DMS79 (cell line): ENCODE data around the gene PDZRN3.

Source experiments
- DNase-seq: peaks from one replicate; lab custom pipeline; 2025; lab: John Stamatoyannopoulos, UW

PDZRN3 gene

DNA sequence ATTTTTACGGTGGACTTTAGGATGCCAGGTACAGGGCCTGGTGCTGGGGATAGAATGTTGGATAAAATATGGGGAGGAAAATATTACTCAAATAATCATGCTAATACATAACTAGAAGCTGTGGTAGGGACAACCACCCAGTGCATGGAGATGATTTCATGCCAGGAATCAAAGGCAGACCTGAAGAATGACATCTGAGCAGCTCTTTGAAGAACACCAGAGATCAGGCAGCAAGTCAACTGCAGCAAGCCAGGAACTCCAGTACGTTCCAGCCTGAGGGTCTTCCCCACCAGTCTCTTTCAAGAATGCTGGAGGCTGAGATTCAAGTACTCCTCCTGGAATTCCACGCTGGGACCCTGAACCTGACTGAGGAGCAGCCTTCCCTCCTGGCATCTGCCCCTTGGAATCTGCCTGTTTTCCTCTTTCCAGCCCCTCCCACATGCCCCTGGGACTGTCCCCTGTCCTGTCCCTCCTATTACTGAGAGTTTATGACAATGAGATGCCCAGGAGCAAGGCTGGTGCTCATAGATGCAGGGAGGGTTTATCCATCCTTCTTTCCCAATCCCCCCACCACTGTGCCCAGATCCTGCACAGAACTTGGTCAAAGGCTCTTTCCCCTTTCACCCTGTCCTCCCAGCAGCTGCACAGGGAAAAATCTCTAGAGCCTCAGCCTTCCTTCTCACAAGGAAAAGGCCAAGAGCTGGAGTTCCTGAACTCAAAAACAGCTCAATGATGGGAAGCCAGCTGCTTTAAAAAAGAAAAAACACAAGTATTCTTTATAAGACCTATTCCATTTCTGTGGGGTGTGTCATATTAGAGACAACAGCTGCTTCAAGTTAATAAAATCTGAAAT is 68.0 kb downstream of the PDZRN3 start:
- DNase-seq: no peak

DNA sequence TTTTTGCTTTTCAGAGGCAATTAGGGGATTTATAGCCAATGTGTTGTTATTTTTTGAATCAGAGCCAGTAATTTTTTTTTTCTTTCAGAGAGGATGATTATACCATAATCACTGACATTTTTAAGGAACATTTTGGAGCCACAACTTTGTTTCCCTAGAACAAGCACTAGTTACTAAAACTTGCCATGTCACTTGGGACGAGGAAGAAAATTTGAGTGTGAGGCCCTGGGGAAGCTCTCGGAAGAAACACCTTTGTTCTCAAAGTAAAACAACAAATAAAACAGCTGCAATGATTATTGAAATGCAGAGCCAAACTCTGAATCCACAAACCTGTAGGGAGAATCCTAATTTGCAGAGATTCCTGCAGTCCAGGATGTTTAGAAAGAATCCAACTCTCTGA is 69.7 kb downstream of the PDZRN3 start:
- DNase-seq: no peak

DNA sequence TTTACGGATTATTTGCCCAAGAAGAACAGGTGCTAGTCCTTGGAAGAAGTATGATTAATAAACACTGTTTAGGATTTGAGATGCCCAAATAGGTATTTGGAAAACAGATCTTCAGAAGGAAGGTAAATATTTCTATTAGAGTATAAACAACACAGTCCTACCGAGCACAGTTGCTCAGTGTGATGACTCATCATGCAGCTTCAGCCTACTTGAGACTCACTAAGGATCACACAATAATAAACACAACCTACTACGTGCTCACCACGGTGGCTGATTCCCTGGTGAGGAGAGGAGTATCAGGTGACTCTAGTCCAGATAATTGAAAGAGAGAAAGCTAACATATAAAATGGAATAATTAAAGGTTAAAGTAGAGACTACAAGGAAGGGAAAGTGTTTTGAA is 72.0 kb downstream of the PDZRN3 start:
- no peak for DNase-seq

DNA sequence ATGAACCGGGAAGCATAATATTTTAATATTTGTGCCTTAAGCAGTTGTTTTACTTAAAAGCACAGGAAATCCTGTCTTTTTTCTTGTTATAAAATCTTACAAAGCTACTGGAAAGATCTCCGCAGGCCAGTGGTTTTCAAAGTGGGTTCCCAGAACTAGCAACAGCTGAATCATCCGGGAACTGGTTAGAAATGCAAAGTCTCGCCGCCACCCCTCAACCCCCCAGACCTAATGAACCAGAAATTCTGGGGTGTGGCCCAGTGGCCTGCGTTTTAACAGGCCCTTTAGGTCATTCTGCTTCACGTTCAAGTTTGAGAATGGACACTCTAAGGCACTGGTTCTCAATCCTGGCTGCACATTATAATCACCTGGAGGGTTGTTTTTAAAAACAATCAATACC is 74.7 kb downstream of the PDZRN3 start:
- DNase-seq: no peak

DNA sequence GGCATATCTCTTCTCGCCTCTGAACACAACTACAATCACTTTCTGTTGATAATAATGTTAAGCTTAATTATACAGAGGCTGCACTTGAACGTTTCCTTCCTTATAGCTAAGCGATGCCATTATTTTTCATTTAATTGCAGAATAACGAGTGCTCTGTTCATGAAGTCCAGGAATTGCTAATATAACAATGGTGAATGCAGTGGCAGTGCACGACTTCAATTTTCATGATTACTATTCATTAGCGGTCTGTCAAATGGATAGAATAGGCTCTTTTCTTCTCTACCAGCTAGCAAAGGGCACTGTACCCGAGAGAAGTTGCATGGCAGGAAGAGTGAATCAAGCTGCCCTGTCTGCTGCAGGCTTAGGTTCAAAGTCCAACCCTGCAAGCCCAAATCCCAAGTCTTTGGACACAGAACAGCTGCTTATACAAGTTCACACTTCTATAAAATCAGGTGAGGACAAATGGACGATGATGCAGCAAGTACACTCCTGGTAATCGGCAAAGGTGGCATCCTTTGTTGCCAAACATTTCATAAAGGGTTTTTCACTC is 75.6 kb downstream of the PDZRN3 start:
- no peak for DNase-seq

DNA sequence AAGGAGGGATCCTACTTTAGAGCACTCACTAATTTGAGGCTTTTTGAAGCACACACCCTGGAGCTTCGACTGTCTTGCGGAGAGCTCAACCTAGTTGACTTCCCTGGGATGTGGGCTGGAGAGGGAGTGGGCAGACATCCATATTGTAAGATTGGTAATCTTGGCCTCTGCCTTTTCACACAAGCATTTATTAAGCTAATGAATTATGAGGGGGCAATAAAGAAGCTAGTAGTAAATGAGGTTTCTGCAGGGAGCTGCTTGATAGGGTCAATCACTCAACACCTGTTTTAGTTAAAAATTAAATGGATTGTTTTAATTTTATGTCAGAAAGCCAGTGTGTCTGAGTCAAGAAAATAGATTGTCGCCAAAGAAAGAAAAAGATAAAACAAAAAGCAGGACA is 76.3 kb downstream of the PDZRN3 start:
- no peak for DNase-seq

DNA sequence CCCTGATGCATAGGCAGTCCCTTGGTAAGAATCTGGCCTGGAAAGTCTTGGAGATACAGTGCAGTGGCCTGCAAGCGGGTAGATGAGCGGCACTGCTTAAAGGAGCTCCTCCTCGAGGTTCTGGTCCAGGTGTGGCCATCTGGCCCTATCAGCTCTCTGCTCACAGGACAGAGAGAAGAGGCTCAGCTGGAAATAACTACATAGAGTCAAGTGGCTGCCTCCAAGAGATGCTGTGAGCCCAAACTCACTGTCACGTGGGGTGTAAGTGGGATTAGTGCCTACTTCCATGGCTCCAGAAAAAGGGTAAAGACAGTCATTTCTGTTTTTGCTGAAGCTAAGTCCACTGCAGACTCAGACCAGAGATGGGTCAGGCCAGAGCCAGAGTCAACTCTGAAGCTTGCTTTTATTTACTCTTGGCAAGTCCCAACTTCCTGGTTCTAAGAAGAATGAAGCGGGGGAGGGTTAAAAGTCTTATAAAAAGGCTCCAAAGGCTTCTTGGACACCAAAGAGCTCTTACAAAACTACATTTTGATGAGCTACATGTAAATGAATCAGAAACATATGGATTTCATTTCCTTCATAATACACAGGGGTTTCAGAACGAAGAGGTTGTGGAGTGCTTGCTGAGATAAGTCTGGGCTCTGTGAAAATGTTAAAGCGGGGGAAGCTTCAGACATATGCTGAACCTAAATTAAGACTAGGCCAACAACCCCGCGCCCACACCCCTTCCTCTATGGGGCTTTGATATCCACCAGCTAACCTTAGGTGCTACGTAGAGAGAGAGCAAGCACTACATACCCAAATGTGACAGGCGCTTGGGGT is 77.1 kb downstream of the PDZRN3 start:
- DNase-seq: no peak

DNA sequence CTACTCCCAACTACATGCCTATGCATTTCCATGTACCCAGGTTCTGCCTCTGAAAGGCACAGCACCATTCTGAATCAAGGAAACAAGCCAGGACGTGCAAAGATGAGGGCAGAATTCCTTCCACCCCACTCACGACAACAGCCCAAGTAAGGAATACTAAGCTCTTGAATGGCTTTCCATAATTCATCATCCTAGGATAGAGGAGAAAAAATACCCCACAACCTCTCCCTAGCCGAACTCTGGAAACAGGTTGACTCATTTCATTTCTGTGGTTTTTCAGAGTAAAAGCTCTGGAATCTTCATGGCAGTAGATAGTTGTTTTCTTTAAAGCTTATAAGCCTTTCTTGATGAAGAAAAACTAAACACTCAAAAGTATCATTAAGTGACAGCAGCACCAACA is 77.8 kb downstream of the PDZRN3 start:
- DNase-seq: no peak

DNA sequence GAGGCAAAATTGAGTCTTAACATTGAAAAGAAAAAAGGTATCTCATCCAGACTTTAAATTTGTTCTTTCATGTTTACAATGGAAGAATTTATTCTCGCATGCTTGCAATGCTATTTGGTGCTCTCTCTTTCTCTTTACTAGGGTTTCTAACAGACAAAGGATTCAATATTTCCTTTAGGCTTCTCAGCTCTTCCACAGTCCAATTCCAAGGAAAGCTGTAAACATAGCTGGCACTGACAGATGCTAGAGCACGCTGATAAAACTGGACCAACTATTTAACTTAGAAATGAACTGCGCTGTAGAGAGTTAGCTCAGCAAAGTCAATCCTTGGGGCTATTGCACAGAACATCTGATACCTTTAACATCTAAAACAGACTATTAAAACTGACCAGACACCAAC is 81.3 kb downstream of the PDZRN3 start:
- DNase-seq: no peak

DNA sequence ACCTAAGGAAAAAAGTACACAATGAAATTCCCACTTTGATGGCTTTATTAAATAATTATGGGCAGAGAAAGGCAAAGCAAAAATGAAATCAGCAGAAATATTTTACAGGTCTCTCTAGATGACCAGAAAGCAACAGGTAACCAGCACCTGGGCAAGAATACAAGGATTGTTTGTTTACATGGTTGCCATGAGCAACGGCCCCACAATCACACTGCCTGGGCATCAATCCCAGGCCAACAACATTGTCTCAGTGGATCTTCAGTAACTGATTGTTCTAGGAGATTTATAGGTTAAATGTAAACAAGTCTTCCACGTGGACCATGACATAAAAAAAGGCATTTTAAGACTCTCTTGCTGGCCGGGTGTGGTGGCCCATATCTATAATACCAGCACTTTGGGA is 82.6 kb downstream of the PDZRN3 start:
- no peak for DNase-seq

DNA sequence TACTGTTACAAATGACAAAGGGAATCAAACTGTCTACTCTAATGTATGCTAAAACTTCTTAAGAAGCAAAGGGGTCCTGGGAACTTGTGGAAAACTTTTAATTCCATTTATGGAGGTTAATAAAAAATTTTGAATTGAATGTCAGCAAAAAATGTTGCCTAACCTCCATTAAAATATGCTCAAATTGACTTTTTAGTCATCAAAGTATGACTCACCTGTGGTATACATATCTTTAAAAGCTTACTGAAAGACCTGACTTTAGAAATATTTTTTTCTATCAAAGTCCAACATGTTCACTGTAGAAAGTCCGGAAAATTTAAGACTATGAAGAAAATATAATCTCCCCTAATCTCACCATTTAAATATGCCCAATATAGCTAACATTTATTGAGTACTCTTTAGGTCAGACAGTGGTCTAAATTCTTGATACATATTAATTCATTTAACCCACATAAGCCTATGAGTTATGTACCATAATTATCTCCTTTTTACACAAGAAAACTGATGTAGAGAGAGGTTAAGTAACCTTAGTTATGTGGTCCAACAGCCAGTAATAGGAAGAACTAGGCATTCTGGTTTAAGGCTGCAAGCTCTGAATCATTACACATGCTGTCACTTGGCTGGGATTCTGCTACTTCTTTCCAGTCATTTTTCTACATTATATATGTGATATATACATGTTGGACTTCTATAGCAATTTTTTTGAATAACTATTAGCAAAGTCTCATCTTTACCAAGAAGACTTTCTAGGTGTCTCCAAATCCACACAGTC is 83.6 kb downstream of the PDZRN3 start:
- no peak for DNase-seq

DNA sequence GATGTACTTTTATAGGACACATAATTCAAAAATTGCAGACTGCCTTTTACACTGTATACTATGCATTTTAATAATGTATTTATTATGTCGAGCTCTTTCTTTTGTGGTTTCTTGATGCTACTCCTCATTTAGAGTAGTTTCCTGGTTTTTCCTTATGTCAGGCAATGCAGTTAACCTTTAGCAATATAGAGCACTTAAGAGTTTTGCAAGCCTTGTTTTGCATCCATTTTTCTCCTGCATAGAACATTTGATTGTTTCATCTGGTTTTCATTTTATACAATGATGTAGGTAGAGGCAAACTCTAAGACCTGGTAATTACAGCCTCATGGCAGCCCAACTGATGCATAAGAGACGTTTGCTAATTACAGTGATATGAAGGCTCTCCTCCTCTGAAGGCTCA is 86.3 kb downstream of the PDZRN3 start:
- DNase-seq: no peak

DNA sequence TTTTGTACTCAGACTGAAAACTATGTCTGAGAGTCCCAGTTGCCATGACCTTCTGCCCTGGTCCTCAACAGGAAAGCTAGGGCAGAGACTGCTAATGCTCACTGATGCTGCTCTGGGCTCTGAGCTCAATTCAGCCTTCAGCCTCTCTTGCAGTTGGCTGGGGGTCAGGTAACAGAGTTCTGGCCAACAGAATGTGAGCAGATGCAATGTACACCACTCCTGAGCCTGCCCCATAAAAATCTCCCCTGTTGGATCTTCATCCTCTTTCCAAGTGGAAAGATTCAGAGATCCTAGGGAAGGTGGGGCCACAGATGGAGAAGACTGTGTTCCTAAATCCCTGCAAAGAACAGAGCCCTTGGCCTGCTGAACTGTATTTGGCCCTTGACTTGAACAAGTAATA is 87.8 kb downstream of the PDZRN3 start:
- DNase-seq: no peak

DNA sequence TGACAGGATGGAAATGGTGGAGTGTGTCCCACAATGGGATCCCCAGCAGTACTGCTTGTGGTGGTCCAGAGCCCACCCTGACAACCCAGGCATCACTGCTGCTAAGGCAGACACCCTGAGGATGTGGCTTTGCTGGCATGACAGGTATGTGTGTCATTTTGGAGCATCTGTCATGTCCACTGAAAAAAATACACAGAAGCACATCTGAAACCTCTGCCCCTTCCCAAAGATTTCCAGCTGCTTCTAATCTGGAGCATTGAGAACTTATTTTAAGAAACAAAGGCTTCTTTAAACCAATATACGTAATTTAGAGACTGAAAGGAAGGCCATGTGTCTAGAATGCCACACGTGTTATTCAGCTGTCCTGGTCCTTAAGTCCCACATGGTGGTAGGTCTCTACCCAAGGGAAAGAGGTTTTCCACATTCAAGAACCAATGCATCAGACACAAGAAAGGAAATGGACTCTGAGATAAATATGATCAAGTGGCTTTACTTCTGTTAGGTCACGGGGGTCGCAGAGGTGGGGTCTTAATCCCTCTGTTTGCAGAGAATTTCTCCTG is 88.3 kb downstream of the PDZRN3 start:
- no peak for DNase-seq

DNA sequence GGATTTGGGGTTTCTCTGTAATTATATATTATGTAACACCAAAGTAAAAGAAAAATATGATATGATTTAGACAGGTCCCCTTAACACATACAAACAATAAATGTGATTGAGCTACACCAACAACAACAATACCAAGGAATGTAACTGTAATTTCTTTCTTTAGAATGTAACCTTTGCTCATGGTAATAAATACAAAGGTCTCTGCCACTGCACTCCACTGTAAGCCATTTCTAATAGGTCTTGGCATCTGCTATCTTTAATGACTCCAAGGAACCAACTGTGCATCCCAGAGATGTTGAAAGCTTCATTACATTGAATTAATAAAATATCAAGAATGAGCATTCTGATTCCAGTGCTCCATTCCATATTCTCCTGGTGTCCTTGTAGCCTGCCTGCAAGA is 88.8 kb downstream of the PDZRN3 start:
- DNase-seq: no peak

DNA sequence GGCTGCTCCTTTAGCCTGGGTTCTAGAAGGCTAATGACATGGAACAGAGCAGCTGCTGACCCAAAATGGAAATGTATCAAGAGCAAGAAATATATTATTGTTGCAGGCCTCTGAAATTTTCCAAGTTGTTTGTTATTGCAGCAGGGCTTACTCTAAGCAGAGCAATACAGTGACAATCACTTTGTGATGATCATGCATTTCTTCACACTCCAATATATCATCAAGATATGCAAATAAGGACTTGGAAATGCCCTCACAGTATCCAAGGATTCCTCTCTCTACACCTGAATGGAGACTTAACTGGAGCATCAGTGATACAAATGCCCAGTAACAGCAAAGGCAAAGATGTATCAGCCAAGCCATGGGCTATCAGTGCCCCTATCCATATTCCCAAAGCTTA is 89.6 kb downstream of the PDZRN3 start:
- no peak for DNase-seq

DNA sequence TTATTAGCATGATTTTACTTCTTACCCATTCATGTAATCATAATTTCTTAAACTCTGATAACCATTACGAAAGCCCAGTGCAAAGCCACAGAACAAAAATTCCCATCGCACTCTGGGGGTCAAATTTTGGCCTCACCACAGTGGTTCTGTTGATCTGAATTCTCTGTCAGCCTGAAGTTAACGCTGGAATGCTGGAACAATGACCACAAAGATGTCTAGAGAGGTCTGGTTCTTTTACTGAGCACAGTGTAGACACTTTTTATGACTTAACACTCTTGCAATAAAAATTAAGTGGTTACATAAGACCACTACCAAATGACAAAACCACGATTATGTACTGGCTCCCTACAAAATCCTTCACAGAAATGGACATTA is 94.7 kb downstream of the PDZRN3 start:
- no peak for DNase-seq

DNA sequence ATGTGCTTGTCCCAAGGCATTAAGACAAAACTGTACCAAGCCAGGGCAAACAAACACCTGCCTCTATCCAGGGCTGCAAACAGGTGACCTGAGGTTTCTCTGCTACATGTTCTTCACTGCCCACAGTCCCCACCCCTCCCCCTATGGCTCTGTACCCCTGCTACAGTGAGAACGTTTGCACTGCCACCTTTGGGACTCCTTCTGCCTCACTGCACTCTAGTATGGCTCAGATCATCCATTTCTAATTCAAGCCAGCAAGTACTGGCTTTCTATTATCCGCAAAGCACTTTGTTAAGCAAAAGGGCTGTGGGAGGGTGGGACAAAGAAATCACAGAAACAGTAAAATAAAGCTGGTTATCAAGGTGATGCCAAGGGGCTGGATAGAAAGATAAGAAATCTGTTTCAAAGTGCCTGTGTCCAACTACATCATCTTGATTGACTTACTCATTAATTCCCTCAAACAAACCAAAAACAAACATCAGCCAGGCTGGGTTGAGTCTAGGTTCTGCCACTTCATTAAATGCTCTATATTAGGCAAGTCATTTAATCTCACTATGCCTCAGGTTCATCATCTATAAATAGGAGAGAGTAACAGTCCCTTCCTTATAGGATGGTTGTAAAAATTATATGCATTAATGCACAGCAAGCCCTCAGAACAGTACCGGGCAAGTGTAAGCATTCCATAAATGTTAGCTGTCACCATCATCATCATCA is 95.3 kb downstream of the PDZRN3 start:
- DNase-seq: no peak

DNA sequence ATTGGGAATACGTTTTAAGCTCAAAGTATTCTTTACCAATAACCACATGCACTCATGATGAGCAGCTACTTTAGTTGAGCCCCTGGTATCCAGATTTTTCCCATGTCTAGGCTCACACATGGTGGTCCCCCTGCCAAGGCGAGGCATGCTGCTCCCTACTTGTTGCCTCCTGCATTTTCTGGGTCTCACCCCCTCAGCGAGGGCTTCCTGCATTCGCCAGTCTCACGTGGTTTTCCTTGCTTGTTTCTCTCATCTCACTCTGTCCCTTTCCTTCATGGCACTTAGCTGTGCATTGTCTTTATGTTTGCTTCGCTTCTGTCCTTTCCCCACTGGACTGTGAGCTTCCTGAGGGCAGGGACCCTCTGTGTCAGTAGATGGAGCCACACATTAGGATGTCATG is 99.2 kb downstream of the PDZRN3 start:
- no peak for DNase-seq

DNA sequence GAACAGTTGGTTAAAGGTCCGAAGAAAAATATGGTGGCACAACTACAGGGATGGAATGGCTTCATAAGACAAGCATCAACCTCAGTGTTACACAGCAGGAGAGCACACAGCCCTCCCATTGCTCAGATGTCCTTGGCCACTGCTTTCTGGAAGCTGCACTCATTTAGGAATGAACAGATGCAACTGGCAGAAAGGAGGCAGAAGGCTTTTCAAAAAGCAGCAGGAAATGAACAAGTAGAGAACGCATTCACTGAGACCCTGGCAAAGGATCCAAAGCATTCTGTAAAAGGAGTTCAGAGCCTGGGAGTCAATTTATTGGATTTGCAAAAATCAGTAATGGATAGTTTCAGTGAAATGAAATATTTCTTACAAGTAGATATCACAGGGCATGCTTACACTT is 101.1 kb downstream of the PDZRN3 start:
- DNase-seq: no peak

DNA sequence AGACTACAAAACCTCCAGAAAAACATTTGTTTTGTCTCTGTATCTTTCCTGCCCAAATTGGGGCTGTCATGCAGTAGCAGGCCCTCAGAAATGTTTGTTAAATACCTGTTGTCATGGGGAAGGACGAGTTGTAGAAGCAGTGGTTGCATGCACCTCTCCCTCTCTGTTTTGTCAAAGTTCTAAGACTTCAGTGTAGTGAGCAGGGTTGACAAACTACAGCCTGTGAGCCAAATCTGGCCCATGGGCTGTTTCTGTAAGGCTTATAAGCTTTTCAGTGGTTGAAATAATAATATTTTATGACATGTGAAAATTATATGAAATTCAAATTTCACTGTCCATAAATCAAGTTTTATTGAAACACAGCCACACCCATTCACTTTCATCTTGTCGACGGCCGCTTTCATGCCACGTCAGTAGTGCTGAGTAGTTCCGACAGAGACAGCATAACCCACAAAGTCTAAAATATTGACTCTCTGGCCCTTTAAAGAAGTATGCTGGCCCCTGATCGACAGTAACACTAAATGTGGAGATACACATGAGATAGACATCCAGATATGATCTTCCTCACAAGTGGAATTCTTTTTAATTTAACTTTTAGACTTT is 102.9 kb downstream of the PDZRN3 start:
- DNase-seq: no peak
